A549 (cell line): ENCODE measurements around the gene PLOD3. TPM values are rescaled to one million over a fixed set of nuclear protein-coding genes. Genes with fewer than 3 reads are reported as not detected.
A peak's percentile ranks its signal among the peaks of the same experiment; 100 is the strongest.

Experiments
- ATAC-seq, 2 experiments: fragments of 200-7000 bp in 1 of 2; fragments of >200 bp in 1 of 2; cut with Nextera tagmentation in 1 of 2; cut with Tn5 transposase in 1 of 2; 3 replicates each; pipeline versions ENCODE4 v1.8.0 to v1.9.1; 2018 to 2020; ENCODE audit warnings: mild to moderate bottlenecking in 1 of 2, moderate library complexity in 1 of 2
- CTCF ChIA-PET: fragments of 300-600 bp; sonication (Branson Sonifier 250); formaldehyde crosslinking; extraction: SDS; loops from one replicate; lab custom pipeline; 2021; ENCODE audit warnings: antibody characterized with exemption, inconsistent platforms; lab: Yijun Ruan, JAX
- POLR2A ChIA-PET: fragments of 350-600 bp; formaldehyde crosslinking; extraction: SDS; loops from one replicate; lab custom pipeline; 2021; ENCODE audit warnings: antibody characterized with exemption, inconsistent platforms; lab: Yijun Ruan, JAX
- DNase-seq, 2 experiments: peaks; one replicate each; pipeline versions ENCODE4 v3.0.0 to v3.0.0-alpha.2; 2011 to 2016; ENCODE audit warnings: low read depth in 1 of 2, low spot score in 1 of 2
- FAIRE-seq: peaks from 2 replicates; lab custom pipeline; 2011; peaks lifted over from hg19 to GRCh38; lab: Jason Lieb, UNC
- H3K27ac ChIP-seq, 2 experiments: fragments of >200 bp; sonication (Bioruptor Twin); formaldehyde crosslinking; 3 replicates each; pipeline ENCODE4 v1.5.1; 2016 to 2017
- H3K4me1 ChIP-seq: fragments of >200 bp; sonication (Bioruptor Twin); formaldehyde crosslinking; 3 replicates; pipeline ENCODE4 v1.6.1; 2016
- H3K4me2 ChIP-seq: fragments of >200 bp; sonication (Bioruptor Twin); formaldehyde crosslinking; 3 replicates; pipeline ENCODE4 v1.6.1; 2016
- H3K4me3 ChIP-seq: fragments of >200 bp; sonication (Bioruptor Twin); formaldehyde crosslinking; 3 replicates; pipeline ENCODE4 v1.5.1; 2016
- H3K9me3 ChIP-seq: fragments of >200 bp; sonication (Bioruptor Twin); formaldehyde crosslinking; 3 replicates; pipeline ENCODE4 v1.6.1; 2016
- ATOH8 ChIP-seq: fragments of 250-450 bp; sonication (Bioruptor Pico); IDR thresholded peaks from 2 replicates; pipeline ENCODE4 v1.5.0; 2020; ENCODE audit warnings: low read depth, mild to moderate bottlenecking, moderate library complexity
- BCL3 ChIP-seq: fragments of >200 bp; sonication (Bioruptor Twin); formaldehyde crosslinking; IDR thresholded peaks from 3 replicates; pipeline ENCODE4 v1.6.1; 2016
- CBX8 ChIP-seq: fragments of 200-600 bp; sonication (generic); IDR thresholded peaks from 2 replicates; pipeline ENCODE4 v1.6.1; 2016
- CEBPB ChIP-seq, 2 experiments: fragments of >200 bp in 1 of 2; sonication (Bioruptor Twin) in 1 of 2; formaldehyde crosslinking in 1 of 2; IDR thresholded peaks; 2 replicates each; pipeline ENCODE4 v1.6.1; 2012 to 2016
- CHD4 ChIP-seq: fragments of 200-600 bp; sonication (generic); IDR thresholded peaks from 2 replicates; pipeline ENCODE4 v1.6.1; 2016; ENCODE audit warnings: antibody characterized with exemption, mild to moderate bottlenecking, borderline replicate concordance
- CTCF ChIP-seq: fragments of >200 bp; sonication (Bioruptor Twin); formaldehyde crosslinking; IDR thresholded peaks from 3 replicates; pipeline ENCODE4 v1.5.1; 2016
- EHF ChIP-seq: fragments of 250-450 bp; sonication (Bioruptor Pico); IDR thresholded peaks from 2 replicates; pipeline ENCODE4 v1.5.0; 2020; ENCODE audit warnings: mild to moderate bottlenecking
- ELK1 ChIP-seq: fragments of 150-350 bp; IDR thresholded peaks from 2 replicates; pipeline ENCODE4 v1.6.1; 2014; ENCODE audit warnings: low read depth, mild to moderate bottlenecking, low read length
- EP300 ChIP-seq, 2 experiments: fragments of >200 bp; sonication (Bioruptor Twin); formaldehyde crosslinking; IDR thresholded peaks; 2 replicates in 1 of 2; 3 replicates in 1 of 2; pipeline ENCODE4 v1.6.1; 2016 to 2017
- HES2 ChIP-seq: fragments of >200 bp; sonication (Bioruptor Twin); formaldehyde crosslinking; IDR thresholded peaks from 2 replicates; pipeline ENCODE4 v1.6.1; 2016
- HEYL ChIP-seq: fragments of 250-450 bp; sonication (Bioruptor Pico); IDR thresholded peaks from 2 replicates; pipeline ENCODE4 v1.8.0; 2021; ENCODE audit warnings: mild to moderate bottlenecking, moderate library complexity
- MAX ChIP-seq: IDR thresholded peaks from 2 replicates; pipeline ENCODE4 v1.6.1; 2012
- MYC ChIP-seq: IDR thresholded peaks from 2 replicates; pipeline ENCODE4 v1.6.1; 2012; ENCODE audit warnings: mild to moderate bottlenecking, inconsistent platforms, low read length, improper control_type of control experiment, borderline replicate concordance
- NFE2L2 ChIP-seq: fragments of 150-350 bp; conservative IDR thresholded peaks from 2 replicates; pipeline ENCODE4 v1.6.1; 2014; ENCODE audit warnings: low read length
- PBX3 ChIP-seq: IDR thresholded peaks from 2 replicates; pipeline ENCODE4 v1.6.1; 2012
- RAD21 ChIP-seq, 2 experiments: fragments of >200 bp in 1 of 2; sonication (Bioruptor Twin) in 1 of 2; formaldehyde crosslinking in 1 of 2; IDR thresholded peaks in 1 of 2; conservative IDR thresholded peaks in 1 of 2; 2 replicates in 1 of 2; 3 replicates in 1 of 2; pipeline ENCODE4 v1.6.1; 2012 to 2018; ENCODE audit warnings: inconsistent platforms in 1 of 2
- TFCP2L1 ChIP-seq: fragments of 250-450 bp; sonication (Bioruptor Pico); IDR thresholded peaks from 2 replicates; pipeline ENCODE4 v1.5.0; 2021; ENCODE audit warnings: mild to moderate bottlenecking
- TP53 ChIP-seq: fragments of 250-450 bp; sonication (Bioruptor Pico); IDR thresholded peaks from 2 replicates; pipeline ENCODE4 v1.5.0; 2021; ENCODE audit warnings: mild to moderate bottlenecking, moderate library complexity
- WGBS: methylation state at CpG from one replicate; pipeline ENCODE4 v1.1.6; 2017; ENCODE audit errors: missing lambda C conversion rate; 5-methylcytosine and 5-hydroxymethylcytosine counted together
- polyA plus RNA-seq, 4 experiments: library from polyadenylated mRNA; depleted of rRNA in 3 of 4; stranded (reverse); fragments of >200 nt; fragmentation: RNase III in 1 of 4; extraction: RNeasy Plus Mini Kit Qiagen cat#74134 plus additional on column Dnase treatment in 1 of 4; gene quantifications; 2 replicates in 3 of 4; 3 replicates in 1 of 4; pipeline ENCODE4 v1.2.3, GENCODE V29; 2011 to 2017

PLOD3 gene
- polyA plus RNA-seq, 2 of the 4 experiments (the other 2 are of a cell fraction) = 26.0 to 48.7 TPM

- ATAC-seq = peak; percentile 30 to 47; a peak in 3 of 6 replicates
- 75% methylated on average over 11 of the region's 11 CpGs for WGBS
- Histone ChIP-seq H3K4me3 (no peak overlapping the region), H3K27ac (no peak overlapping the region), H3K9me3 (no peaks in the 10 kb centered on the region), H3K4me2 (no peak overlapping the region)
- TF ChIP-seq CTCF = peak; percentile 35
- TF ChIP-seq RAD21 (conservative IDR thresholded peaks at IDR 0.05 in 1 of 2, IDR thresholded peaks at IDR 0.05 in 1 of 2) = 0 out of 5 replicates have a peak, but pooled peaks of 1 of the 2 experiments have one; percentile 11
- no peak for TF ChIP-seq NFE2L2
- TF ChIP-seq MAX = no peak
- no peak for TF ChIP-seq BCL3
- TF ChIP-seq, all 56 proteins: peak for 2
- CTCF ChIA-PET = interaction anchor here (0.9 to 2.3 kb wide), 11 partner anchors 9 to 176 kb away, joined by 3 to 18 read pairs (median 4); partner anchors contain the start of gene FIS1
- DNase-seq = peak in 1 of 2 experiments; percentile 36
- H3K4me1 ChIP-seq = peaks cover 6% of the 10 kb centered on the region; the same call in 2 of the 3 replicates
- FAIRE-seq = no peak
- POLR2A ChIA-PET = interaction anchor here (0.8 kb wide), 1 partner anchor 9 kb away, joined by 3 read pairs; the partner anchor contains the start of gene FIS1
Measured at GRCh38 chr7:101235050-101235449, 17.7 kb upstream of the PLOD3 start.

GRCh38 chr7:101234636-101235035 is 17.3 kb upstream of the PLOD3 start:
- Histone ChIP-seq H3K4me3 (no peak overlapping the region), H3K27ac (no peak overlapping the region), H3K4me1 (peaks cover 6% of the 10 kb centered on the region; the same call in 2 of the 3 replicates), H3K9me3 (no peaks in the 10 kb centered on the region), H3K4me2 (no peak overlapping the region)
- no peak for FAIRE-seq
- ATAC-seq = 0 out of 6 replicates have a peak, but pooled peaks of 1 of the 2 experiments have one; percentile 3
- TF ChIP-seq EP300 (IDR thresholded peaks at IDR 0.05) (no peak), MYC (no peak), HEYL (CRISPR knock-in tag) (no peak), PBX3 (0 out of 2 replicates have a peak, but pooled peaks have one; percentile 32)
- 87% methylated on average over 5 of the region's 5 CpGs for WGBS
- ChIA-PET CTCF (interaction anchor here (0.9 to 2.3 kb wide), 13 partner anchors 8 to 176 kb away, joined by 3 to 18 read pairs (median 4); partner anchors contain the start of gene FIS1), POLR2A (interaction anchor here (0.8 kb wide), 1 partner anchor 10 kb away, joined by 3 read pairs; the partner anchor contains the start of gene FIS1)
- DNase-seq = no peak

GRCh38 chr7:101233907-101234547 is 16.6 kb upstream of the PLOD3 start:
- POLR2A ChIA-PET = no interaction called here
- H3K4me1 ChIP-seq = peaks cover 6% of the 10 kb centered on the region; the same call in 2 of the 3 replicates
- ATAC-seq = no peak
- DNase-seq = no peak
- 85% methylated on average over 17 of the region's 21 CpGs for WGBS
- H3K9me3 ChIP-seq = no peaks in the 10 kb centered on the region
- no peak for FAIRE-seq
- H3K27ac ChIP-seq = no peak overlapping the region
- no peak overlapping the region for H3K4me2 ChIP-seq
- CTCF ChIA-PET = interaction anchor here (0.9 to 2.3 kb wide), 8 partner anchors 8 to 175 kb away, joined by 3 to 18 read pairs (median 4); partner anchors contain the start of gene FIS1
- TF ChIP-seq CHD4 (no peak), CEBPB (IDR thresholded peaks at IDR 0.05) (no peak), ATOH8 (CRISPR knock-in tag) (no peak), RAD21 (conservative IDR thresholded peaks at IDR 0.05 in 1 of 2, IDR thresholded peaks at IDR 0.05 in 1 of 2) (no peak), TP53 (CRISPR knock-in tag) (no peak), ELK1 (no peak), TFCP2L1 (CRISPR knock-in tag) (no peak), EHF (CRISPR knock-in tag) (no peak), CBX8 (no peak), HES2 (no peak), CTCF (no peak)
- no peak overlapping the region for H3K4me3 ChIP-seq
